ENCODE data around the gene B4GALT5.
"Not testable (repeated sequence)": the region's sequence is repeated elsewhere in the genome, so short reads cannot be mapped to it uniquely, and the experiment has no call there.

The B4GALT5 gene

GRCh38 chr20:49620364-49621240 is 93.1 kb downstream of the B4GALT5 start:
- DNase-seq = no peak

DNA sequence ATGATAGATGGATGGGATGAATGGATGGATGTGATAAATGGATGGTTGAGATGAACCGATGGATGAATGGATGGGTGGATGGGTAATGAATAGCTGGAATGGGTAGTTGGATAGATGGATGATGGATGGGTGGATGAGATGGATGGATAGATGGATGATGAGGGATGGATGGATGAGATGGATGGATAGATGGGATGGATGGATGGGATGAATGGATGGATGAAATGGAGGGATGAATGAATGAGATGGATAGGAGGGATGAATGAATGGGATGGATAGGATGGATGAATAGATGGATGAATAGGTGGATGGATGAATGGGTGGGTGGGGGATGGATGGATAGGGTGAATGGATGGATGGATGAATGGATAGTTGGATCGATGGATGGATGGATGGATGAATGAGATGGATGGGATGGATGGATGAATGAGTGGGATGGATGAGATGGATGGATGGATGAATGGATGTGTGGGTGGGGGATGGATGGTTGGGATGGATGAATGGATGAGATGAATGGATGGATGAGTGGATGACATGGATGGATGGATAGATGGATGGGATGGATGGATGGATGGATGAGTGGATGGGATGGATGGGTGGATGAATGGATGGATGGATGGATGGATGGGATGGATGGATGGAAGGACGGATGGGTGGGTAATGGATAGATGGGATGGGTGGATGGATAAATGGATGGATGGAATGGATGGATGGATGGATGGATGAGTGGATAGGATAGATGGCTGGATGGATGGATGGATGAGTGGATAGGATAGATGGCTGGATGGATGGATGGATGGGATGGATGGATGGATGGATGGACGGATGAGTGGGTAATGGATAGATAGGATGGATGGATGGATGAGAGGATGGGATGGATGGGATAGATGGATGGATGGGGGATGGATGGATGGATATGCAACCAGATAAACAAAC is 94.3 kb downstream of the B4GALT5 start:
- DNase-seq = no peak

GRCh38 chr20:49618289-49618688 is 95.4 kb downstream of the B4GALT5 start:
- no peak for DNase-seq

DNA sequence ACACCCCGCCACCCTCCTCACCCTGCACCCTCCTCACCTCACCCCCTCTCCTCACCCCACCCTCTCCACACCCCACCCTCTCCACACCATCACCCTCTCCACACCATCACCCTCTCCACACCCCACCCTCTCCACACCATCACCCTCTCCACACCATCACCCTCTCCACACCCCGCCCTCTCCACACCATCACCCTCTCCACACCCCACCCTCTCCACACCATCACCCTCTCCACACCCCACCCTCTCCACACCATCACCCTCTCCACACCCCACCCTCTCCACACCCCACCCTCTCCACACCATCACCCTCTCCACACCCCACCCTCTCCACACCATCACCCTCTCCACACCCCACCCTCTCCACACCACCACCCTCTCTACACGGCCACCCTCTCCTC is 96.3 kb downstream of the B4GALT5 start:
- DNase-seq = not testable (repeated sequence)

DNA sequence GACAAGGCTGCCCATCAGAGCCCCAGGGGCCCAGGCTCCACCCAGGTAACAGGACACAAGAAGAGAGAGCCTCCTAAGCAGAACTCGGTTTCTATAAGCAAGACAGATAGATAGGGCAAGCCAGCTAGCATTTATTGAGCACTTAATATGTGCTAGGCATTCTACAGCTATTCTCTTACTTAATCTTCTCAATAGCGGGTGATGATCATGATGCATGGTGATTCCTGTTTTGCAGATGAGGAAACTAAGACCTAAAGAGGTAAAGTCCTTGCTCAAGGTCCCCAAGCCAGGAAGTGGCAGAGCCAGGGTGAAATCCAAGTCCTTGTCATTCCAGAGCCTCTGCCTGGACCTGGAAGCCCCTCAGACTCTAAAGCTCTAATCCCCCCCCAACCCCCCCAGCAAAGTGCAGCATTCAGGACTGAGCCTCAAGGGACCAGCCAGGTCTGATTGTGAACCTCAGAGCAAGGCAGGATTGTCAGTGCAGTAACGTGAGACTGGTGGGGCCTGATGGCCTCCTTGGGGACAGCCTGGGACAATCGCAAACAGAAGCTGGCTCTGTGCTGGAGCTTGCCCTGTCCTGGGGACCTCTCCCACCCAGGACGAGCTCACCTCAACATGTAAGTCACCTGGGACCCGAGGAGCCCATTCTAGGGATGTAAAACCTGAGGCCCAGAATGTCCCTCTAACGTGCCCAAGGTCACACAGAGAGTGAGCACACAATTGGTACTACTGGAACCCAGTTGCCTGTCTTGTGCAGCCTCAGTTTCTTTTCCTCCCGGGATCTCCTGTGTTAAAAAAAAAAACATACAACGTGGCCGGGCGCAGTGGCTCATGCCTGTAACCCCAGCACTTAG is 97.3 kb downstream of the B4GALT5 start:
- DNase-seq = no peak

DNA sequence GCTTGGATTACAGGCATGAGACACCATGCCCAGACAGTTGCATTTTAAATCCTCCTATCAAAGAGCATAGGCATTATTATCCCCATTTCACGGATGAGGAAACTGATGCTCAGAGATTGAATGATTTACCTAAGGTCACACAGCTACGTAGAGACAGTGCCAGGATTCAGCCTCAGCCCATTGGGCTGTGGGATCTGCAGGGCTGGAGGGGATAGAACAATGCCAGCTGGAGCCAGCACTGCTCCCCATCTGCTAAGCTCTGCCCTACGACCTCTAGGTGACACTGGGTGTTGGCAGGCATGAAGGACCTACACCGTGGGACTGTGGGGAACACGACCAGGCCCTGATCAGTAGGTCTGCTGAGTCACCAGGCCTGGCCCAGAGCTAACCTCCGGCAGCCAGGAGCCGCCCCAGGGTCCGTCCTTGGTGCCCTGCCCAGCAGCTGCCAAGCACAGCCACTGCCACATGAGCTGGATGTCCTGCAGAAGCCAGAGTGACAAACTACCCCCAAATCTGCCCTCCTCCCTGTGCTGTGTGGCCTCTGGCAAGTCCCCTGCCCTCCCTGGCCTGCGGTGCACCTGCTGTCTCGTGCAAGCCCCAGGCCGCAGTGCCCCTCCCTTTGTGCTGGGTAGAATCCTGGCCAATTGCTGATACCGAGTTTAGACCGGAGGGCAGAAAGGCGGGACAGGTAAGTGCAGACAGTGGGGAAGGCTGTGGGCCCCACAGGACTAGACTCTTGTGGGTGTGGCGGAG is 98.1 kb downstream of the B4GALT5 start:
- no peak for DNase-seq

GRCh38 chr20:49615051-49615400 is 98.7 kb downstream of the B4GALT5 start:
- not testable (repeated sequence) for DNase-seq

- DNase-seq = no peak
These were observed 99.2 kb downstream of the B4GALT5 start for GRCh38 chr20:49614338-49615050.

- no peak for DNase-seq
These were observed 101.4 kb downstream of the B4GALT5 start for GRCh38 chr20:49612127-49612738.

DNA sequence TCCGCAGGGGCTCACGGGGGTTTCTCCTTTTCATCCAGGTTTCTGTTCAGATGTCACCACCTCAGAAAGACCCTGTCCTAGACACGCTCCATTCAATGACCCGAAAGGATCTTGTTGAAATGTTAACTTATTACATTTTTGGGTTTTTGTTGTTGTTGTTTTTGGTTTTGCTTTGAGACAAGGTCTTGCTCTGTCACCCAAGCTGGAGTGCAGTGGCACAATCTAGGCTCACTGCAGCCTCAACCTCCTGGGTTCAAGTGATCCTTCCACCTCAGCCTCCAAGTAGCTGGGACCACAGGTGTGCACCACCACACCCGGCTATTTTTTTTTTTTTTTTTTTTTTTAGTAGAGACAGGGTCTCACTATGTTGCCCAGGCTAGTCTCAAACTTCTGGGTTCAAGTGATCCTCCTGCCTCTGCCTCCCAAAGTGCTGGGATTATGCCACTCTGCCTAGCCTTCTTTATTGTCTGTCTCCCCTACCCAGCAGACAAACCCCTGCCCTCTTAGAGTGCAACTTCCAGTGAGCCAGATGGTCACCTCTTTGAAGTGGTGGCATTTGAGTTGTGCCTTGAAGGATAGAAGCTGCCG is 102.0 kb downstream of the B4GALT5 start:
- not testable (repeated sequence) for DNase-seq

GRCh38 chr20:49610691-49611538 is 102.8 kb downstream of the B4GALT5 start:
- peak; percentile 51 for DNase-seq

GRCh38 chr20:49608752-49609670 is 104.7 kb downstream of the B4GALT5 start:
- peak; percentile 42 for DNase-seq

DNA sequence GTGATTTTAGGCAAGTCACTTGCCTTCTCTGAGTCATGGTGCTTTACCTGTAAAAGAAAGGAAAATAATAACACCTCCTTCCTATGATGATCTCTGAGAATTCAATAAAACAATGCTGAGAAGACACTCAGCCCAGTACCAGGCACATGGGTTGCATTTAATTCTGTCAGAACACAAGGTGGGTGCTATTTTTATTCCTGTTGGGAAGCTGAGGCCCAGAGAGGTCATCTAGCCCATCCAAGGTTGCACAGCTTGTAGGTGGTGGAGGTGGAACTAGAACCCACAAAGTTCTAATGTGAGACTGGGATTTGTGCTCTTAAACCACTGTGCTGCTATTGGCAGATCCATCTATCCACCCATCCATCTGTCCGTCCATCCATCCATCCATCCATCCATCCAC is 106.1 kb downstream of the B4GALT5 start:
- DNase-seq = no peak

- no peak for DNase-seq
These were observed 110.5 kb downstream of the B4GALT5 start for GRCh38 chr20:49603209-49603627.

- DNase-seq = no peak
These were observed 111.1 kb downstream of the B4GALT5 start for GRCh38 chr20:49602345-49603208.

DNA sequence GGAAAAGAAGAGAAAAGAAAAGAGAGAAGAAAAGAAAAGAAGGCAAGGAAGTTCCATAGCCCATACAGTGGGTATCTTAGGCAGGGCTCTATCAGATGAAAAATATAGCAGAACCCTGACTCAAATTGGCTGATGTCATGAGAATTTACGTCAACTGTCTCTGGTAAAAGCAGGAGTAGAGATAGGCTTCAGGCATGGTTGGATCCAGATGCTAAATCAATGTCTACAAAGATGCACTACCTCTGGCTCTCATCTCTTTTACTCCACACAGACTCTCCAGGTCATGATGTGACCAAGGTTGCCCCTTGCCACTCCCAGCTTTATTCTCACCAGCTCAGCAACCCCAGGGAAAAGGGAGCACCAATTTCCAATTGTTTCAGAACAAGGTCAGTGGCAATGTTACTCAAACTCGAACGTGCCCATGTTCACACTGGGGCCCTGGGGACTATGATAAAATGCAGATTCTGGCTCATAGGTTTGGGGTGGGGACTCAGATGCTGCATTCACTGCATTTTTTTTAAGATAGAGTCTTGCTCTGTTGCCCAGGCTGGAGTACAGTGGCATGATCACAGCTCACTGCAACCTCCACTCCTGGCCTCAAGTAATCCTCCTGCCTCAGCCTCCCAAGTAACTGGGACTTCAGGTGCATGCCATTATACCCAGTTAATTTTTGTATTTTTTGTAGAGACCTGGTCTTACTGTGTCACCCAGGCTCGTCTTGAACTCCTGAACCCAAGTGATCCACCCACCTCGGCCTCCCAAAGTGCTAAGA is 112.3 kb downstream of the B4GALT5 start:
- DNase-seq = no peak

DNA sequence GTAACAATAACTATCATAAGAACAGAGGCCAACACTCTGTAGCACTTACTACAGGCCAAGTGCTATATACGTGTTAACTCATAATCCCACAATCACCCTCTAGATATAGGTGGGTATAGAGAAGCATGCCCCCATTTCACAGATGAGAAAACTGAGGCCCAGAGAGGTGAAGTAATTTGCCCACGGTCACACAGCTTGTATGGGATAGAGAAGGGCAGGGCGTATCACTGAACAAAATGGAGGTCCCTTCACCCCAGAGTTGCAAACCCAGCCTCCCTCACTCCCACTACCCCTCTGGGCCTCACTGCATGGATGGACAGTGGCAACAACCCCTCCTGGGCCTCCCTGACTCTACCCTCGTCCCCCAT is 113.9 kb downstream of the B4GALT5 start:
- no peak for DNase-seq

Data from NCI-H2227 treated with DMSO at 0.1 percent for 48 hours (cell line).